HG03064 (cell line): Measurements from ENCODE around the gene TIMM29.
"Not testable (repeated sequence)": the region's sequence is repeated elsewhere in the genome, so short reads cannot be mapped to it uniquely, and the experiment has no call there.

Experiments
- ATAC-seq: cut with Tn5 transposase; IDR thresholded peaks from one replicate; pipeline ENCODE4 v1.9.1; 2021; ENCODE audit warnings: low read depth; ENCODE audit not compliant: unreplicated experiment

The TIMM29 gene

DNA sequence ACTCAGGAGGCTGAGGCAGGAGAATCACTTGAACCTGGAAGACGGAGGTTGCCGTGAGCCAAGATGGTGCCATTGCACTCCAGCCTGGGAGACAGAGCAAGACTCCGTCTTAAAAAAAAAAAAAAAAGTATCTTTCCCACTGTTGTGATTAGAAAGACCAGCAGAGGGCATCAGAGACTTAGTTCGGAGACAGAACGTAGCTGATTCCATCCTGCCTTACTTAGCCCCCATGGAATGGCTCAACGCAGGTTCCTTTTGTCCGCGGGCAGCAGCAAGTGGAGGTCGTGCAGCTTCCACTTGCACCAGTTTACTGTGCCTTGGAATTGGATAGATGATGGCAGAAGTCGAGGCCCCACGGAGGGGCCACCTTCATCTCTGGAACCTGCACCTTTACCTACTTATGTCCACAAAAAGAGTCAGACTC, 8.1 kb downstream of the TIMM29 start:
- ATAC-seq = no peak

- ATAC-seq = not testable (repeated sequence)
Measured at GRCh38 chr19:10941649-10942048, 13.0 kb downstream of the TIMM29 start.

DNA sequence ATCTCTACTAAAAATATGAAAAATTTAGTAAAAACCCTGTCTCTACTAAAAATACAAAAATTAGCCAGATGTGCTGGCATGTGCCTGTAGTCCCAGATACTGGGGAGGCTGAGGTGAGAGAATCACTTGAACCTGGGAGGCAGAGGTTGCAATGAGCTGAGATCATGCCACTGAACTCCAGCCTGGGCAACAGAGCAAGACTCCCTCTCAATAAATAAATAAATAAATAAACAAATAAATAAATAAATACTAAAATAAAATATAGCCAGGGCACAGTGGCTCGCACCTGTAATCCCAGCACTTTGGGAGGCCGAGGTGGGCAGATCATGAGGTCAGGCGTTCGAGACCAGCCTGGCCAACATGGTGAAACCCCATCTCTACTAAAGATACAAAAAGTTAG, 14.8 kb downstream of the TIMM29 start:
- ATAC-seq = not testable (repeated sequence)

- no peak for ATAC-seq
Measured at GRCh38 chr19:10945264-10945663, 16.7 kb downstream of the TIMM29 start.

GRCh38 chr19:10946958-10947657, 18.5 kb downstream of the TIMM29 start:
- ATAC-seq = no peak

DNA sequence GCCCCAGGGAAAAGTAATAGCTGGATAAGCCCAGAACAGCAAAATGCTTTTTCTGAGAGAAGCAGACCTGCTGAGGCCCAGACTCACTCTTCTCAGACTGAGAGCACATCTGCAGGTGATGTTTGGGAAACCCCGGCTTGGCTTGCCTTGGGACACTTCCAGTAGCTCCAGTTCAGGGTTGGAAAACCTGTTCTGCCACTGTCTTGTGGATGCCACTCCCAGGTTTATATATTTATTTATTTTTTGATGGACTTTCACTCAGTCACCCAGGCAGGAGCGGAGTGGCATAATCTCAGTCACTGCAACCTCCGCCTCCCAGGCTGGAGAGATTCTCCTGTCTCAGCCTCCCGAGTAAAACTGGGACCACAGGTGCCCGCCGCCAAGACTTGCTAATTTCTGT, 24.2 kb downstream of the TIMM29 start:
- ATAC-seq = no peak

DNA sequence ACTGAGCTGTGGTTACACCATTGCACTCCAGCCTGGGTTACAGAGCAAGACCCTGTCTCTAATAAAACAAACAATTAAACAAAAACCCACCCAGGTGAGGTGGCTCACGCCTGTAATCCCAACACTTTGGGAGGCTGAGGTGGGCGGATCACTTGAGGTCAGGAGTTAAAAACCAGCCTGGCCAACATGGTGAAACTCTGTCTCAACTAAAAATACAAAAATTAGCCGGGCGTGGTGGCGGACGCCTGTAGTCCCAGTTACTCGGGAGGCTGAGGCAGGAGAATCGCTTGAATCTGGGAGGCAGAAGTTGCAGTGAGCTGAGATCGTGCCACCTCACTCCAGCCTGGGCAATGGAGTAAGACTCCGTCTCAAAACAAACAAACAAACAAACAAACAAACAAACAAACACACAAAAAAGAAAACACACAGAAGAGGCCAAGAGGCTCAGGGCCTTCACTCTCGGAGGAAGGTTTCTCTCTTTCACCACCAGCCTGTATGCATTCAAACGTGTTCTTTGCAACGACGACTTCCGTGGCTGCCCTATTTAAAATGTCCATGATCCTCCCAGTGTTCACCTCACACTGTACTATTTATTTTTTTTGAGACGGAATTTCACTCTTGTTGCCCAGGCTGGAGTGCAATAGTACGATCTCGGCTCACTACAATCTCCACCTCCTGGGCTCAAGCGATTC, 30.8 kb downstream of the TIMM29 start:
- not testable (repeated sequence) for ATAC-seq

DNA sequence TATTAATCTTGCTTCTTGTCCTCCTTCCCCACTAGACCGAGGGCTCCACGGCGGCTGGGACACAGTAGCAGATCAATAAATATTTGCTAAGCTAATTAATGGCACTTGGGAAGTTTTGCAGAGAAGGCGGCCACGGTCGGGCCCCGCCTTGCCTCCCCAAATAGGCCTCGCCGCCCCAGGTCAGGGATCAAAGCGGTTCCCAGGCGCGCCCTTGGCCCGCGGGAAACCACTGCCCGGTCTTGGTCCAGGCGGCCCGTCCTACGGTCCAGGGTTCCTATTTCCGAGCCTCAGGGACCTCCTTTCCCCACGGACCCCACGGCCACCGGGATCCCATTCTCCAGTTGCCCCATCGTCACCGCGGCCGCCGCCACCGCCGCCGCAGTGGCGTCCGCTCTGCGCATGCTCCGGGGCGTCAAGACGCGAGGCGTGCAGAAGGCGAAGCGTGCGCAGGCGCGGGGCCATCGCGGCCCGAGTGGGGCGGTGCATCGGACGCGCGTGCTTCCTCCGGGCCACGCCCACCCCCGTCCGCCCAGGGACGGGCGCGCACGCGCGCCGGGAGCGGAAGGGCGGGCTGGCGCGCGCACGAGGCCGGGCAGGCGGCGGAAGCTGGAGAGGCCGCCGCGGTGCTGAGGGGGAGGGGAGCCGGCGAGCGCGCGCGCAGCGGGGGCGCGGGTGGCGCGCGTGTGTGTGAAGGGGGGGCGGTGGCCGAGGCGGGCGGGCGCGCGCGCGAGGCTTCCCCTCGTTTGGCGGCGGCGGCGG, 31.9 kb downstream of the TIMM29 start, which contains the start of gene SMARCA4:
SMARCA4 (plus strand) TSS at position 717 of the 759 bp plus-strand sequence. CDS start 23,122 bp downstream, outside the sequence.
- ATAC-seq = peak; percentile 48

DNA sequence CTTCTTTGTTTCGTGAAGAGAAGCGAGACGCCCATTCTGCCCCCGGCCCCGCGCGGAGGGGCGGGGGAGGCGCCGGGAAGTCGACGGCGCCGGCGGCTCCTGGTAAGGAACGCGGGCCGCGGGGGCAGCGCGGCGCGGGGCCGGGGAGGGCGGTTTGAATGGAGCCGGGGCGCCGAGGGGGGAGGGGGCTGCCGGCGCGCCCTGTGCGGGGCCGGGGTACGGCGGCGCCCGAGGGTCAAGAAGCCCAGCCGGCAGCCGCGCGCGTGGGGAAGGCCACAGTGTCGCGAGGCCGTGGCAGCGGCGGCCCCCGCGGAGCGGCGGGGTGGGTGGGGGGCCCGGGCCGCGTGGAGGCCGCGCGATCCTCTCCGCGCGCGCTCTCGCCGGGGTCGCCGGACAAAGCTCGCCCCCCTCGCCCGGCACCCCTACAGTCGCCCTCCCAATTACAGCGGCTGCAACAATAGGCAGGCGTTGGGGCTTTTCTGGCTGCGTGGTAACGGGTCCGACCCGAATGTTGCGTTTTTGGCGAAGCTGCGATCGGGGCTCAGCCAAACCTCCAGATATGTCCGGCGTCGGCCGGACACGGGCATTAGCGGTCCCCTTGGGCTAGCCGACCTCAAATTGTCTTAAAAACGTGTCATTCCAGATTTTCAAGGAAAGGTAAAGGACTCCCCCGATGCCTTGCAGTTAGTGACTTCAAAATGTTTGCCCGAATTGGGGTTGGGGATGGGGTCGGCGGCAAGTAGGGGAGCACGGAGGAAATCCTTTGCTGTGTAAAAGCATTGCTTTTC, 32.7 kb downstream of the TIMM29 start:
- ATAC-seq = peak; percentile 32

- no peak for ATAC-seq
Measured at GRCh38 chr19:10962863-10963262, 34.3 kb downstream of the TIMM29 start.

- ATAC-seq = no peak
Measured at GRCh38 chr19:10963865-10964264, 35.3 kb downstream of the TIMM29 start.

GRCh38 chr19:10964903-10965302, 36.3 kb downstream of the TIMM29 start:
- ATAC-seq = no peak

GRCh38 chr19:10965398-10965797, 36.8 kb downstream of the TIMM29 start:
- ATAC-seq = no peak

GRCh38 chr19:10966809-10967208, 38.2 kb downstream of the TIMM29 start:
- ATAC-seq = no peak

DNA sequence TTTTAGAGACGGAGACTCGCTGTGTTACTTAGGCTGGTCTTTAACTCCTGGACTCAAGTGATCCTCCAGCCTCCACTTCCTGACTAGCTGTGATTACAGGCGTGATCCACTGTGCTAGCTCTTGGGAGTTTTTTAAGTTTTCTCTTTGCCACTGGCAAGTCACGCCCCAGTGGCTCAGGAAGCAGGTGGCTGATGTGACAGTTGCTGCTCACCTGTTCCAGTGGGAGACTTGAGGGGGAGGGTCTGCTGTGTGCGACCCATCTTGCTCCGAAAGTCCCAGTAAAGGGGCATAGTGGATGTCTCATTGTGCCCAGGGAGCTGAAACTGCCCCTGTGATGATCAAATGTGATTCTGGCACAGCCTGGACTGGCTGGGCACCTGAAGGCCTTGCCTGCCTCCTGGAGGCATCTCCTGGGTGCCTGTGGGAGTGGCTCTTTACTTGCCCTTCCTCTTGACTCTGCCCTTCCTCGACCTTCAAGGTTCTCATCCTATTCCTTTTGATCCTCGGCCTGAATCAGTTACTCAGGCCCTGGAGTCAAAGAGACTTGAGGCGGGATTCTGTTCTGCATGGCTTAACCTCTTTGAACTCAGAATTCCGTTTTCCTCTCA, 40.0 kb downstream of the TIMM29 start:
- ATAC-seq = no peak

- ATAC-seq = no peak
Measured at GRCh38 chr19:10971107-10971726, 42.6 kb downstream of the TIMM29 start.

- no peak for ATAC-seq
Measured at GRCh38 chr19:10975374-10976130, 46.9 kb downstream of the TIMM29 start.

DNA sequence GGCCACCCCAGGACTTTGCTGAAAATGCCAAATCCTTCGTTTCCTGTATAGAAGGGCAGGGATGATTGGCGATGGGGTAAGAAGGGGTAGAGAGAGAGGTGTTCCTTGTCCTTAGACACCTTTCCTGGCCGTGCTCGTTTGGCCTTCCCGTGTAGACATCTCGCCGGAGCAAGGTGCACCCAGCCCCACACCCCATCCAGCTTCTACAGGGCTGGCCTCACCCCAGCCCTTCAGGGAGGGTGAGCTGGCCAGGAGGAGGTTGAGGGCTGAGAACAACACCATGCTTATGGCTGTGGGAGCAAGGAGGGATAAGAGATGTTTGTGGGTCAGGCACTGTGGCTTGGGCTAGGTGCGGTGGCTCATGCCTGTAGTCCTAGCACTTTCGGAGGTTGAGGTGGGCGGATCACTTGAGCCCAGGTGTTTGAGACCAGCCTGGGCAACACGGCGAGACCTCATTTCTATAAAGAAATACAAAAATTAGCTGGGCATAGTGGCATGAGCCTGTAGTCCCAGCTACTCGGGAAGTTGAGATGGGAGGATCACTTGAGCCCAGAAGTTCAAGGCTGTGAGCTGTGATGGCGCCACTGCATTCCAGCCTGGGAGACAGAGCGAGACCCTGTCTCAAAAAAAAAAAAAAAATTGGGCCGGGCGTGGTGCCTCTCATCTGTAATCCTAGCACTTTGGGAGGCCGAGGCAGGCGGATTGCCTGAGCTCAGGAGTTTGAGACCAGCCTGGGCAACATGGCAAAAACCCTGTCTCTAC, 47.7 kb downstream of the TIMM29 start:
- no peak for ATAC-seq
